ENCODE measurements around the gene TMEM81. TPM values are rescaled to one million over a fixed set of nuclear protein-coding genes. Genes with fewer than 3 reads are reported as not detected.

TMEM81 gene
- total RNA-seq, 2 experiments from 2014 or later = 3.7 to 3.9 TPM

DNA sequence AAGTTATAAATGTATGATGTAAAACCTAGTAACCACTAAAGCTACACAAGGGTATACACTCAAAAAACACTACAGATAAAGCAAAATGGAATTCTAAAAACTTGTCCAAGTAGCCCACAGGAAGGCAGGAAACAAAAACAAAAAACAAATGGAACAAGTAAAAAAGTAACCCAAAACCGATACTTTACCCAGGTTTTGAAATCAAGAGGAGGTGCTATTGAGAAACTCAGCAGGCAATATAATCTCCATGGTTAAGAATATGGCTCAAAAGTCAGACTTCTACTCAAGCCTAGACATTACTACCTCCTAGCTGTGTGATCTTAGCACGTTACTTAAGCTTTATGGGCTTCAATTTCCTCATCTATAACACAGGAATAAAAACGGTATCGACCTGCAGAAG is 24.2 kb upstream of the TMEM81 start:
- peaks cover 5% of the 10 kb centered on the region for H3K4me1 Mint-ChIP-seq (ENCODE audit: low read depth)
- H3K27me3 Mint-ChIP-seq (ENCODE audit: low read depth) = no peaks in the 10 kb centered on the region
- peaks cover 32% of the 10 kb centered on the region for H3K36me3 Mint-ChIP-seq (ENCODE audit: low read depth)
- H3K9me3 Mint-ChIP-seq = no peaks in the 10 kb centered on the region
- CTCF ChIA-PET = interaction anchor here (1.7 to 1.8 kb wide), 2 partner anchors 47 to 148 kb away, joined by 4 to 5 read pairs; no protein-coding TSS in a partner anchor
- intact Hi-C loops (cut with micrococcal nuclease) = loop anchor here (2.0 kb wide), 1 partner anchor 16 kb away; no protein-coding TSS in a partner anchor
- no peak for DNase-seq
- no peak overlapping the region for H3K27ac Mint-ChIP-seq
- H3K4me3 Mint-ChIP-seq = no peak overlapping the region

DNA sequence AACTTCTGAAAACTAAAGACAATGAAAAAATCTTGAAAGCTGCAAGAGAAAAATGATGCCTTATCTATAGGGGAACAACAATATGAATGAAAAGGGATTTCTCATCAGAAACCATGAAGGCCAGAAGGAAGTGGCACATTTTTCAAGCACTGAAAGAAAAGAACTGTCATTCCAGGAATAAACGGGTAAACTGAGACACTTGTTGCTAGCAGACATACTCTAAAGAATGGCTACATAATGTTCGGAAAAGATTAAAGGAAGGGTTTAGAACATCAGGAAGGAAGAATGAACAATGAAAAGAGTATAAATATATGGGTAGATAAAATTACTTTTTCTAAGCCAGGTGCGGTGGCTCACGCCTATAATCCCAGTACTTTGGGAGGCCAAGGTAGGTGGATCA is 23.1 kb upstream of the TMEM81 start:
- peaks cover 5% of the 10 kb centered on the region for H3K4me1 Mint-ChIP-seq (ENCODE audit: low read depth)
- intact Hi-C loops (cut with micrococcal nuclease) = no loop called here
- H3K36me3 Mint-ChIP-seq (ENCODE audit: low read depth) = peaks cover 35% of the 10 kb centered on the region
- CTCF ChIA-PET = no interaction called here
- DNase-seq = no peak
- no peak overlapping the region for H3K4me3 Mint-ChIP-seq
- no peak overlapping the region for H3K27ac Mint-ChIP-seq
- H3K27me3 Mint-ChIP-seq (ENCODE audit: low read depth) = no peaks in the 10 kb centered on the region
- H3K9me3 Mint-ChIP-seq = no peaks in the 10 kb centered on the region

DNA sequence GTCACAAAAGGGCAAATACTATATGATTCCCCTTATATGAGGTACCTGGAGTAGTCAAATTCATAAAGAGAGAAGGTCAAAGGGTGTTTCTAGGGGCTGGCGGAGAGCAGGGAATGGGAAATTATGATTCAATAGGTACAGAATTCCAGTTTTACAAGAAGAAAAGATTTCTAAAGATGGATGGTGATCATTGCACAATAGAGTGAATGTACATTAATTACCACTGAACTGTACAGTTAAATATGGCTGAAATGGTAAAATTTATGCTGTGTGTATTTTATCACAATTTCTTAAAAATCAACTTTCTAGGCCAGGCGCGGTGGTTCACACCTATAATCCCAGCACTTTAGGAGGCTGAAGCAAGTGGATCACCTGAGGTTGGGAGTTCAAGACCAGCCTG is 18.1 kb upstream of the TMEM81 start:
- Mint-ChIP-seq H3K27me3 (ENCODE audit: low read depth) (no peaks in the 10 kb centered on the region), H3K4me3 (no peak overlapping the region), H3K27ac (no peak overlapping the region), H3K36me3 (ENCODE audit: low read depth) (peaks cover 48% of the 10 kb centered on the region), H3K4me1 (ENCODE audit: low read depth) (no peaks in the 10 kb centered on the region), H3K9me3 (no peaks in the 10 kb centered on the region)
- intact Hi-C loops (cut with micrococcal nuclease) = no loop called here
- DNase-seq = no peak
- CTCF ChIA-PET = interaction anchor here (0.7 kb wide), 1 partner anchor 874 kb away, joined by 4 read pairs; no protein-coding TSS in a partner anchor

DNA sequence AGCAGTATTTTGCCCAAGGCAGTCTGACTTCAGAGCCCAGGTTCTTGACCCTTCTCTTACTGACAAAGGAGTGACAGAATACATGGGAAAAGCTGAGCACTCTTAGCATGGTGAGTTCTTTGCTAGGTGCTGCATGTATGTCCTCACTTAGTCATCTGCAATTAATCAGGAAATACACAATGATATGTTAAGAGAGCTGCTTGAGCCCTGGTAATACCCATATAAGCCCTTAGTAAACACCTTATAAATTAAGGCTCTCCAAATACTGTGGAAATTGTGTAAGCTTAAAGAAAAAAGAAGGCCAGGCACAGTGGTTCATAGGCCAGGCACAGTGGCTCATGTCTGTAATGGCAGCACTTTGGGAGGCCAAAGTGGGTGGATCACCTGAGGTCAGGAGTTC is 14.0 kb upstream of the TMEM81 start:
- H3K4me1 Mint-ChIP-seq (ENCODE audit: low read depth) = no peaks in the 10 kb centered on the region
- CTCF ChIA-PET = interaction anchor here (0.5 to 2.0 kb wide), 2 partner anchors 11 to 76 kb away, joined by 3 to 7 read pairs; no protein-coding TSS in a partner anchor
- no peak overlapping the region for H3K27ac Mint-ChIP-seq
- DNase-seq = no peak
- peaks cover 41% of the 10 kb centered on the region for H3K36me3 Mint-ChIP-seq (ENCODE audit: low read depth)
- H3K27me3 Mint-ChIP-seq (ENCODE audit: low read depth) = no peaks in the 10 kb centered on the region
- H3K9me3 Mint-ChIP-seq = no peaks in the 10 kb centered on the region
- intact Hi-C loops (cut with micrococcal nuclease) = no loop called here
- H3K4me3 Mint-ChIP-seq = no peak overlapping the region

DNA sequence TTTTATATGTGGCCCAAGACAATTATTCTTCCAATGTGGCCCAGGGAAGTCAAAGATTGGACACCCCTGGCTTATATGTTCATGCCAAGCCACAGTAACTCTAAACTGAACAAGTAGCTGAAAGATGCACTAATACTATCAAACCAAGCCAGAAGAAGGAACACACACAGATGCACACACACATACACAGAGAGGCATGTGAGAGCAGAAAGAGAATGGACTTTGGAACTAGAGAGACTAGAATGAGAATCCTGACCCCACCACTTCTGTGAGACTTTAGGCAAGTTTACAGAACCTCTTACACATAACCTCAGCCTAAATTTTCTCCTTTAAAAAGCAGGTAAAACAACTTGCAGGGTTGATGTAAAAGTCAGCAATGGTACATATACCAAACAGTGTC is 11.2 kb upstream of the TMEM81 start:
- CTCF ChIA-PET = no interaction called here
- intact Hi-C loops (cut with micrococcal nuclease) = no loop called here
- Mint-ChIP-seq H3K9me3 (no peaks in the 10 kb centered on the region), H3K4me1 (ENCODE audit: low read depth) (no peaks in the 10 kb centered on the region), H3K27ac (no peak overlapping the region), H3K36me3 (ENCODE audit: low read depth) (peaks cover 38% of the 10 kb centered on the region), H3K4me3 (no peak overlapping the region), H3K27me3 (ENCODE audit: low read depth) (no peaks in the 10 kb centered on the region)
- DNase-seq = no peak

DNA sequence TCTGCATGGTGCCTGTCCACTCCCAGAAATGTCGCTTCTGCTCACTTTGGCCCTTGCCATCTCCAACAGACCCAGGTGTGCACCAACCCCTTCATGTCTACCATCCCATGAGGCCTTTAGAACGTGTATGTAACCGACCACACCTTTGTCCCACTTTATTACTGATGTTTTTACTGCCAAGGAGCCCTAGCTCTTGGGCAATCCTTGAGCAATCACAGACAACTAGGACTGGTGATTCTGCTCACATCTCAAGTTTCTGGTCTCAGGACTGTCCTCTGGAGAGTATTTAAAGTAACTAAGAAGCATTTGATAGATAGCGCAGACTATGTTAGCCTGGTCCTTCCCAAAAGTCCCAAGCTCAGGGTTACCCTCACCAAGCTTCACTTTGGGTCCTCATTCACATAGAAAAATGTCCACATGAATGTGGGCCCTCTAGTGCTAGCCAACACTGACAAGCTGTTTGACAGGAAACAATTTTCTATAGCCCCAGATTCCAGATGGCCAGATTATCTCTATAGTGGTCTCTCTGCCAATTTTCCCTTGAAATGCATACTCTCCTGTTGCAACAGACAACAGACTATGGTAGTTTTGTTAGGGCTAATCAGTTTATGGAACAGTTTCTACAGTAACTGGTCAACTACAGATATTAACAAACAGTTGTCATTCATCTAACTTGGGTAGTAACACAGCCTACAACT is 6.9 kb upstream of the TMEM81 start:
- H3K4me3 Mint-ChIP-seq = no peak overlapping the region
- H3K27me3 Mint-ChIP-seq (ENCODE audit: low read depth) = no peaks in the 10 kb centered on the region
- DNase-seq = no peak
- H3K27ac Mint-ChIP-seq = no peak overlapping the region
- H3K9me3 Mint-ChIP-seq = no peaks in the 10 kb centered on the region
- no peaks in the 10 kb centered on the region for H3K4me1 Mint-ChIP-seq (ENCODE audit: low read depth)
- H3K36me3 Mint-ChIP-seq (ENCODE audit: low read depth) = peaks cover 30% of the 10 kb centered on the region
- CTCF ChIA-PET = interaction anchor here (1.4 kb wide), 1 partner anchor 30 kb away, joined by 4 read pairs; no protein-coding TSS in a partner anchor
- intact Hi-C loops (cut with micrococcal nuclease) = no loop called here

DNA sequence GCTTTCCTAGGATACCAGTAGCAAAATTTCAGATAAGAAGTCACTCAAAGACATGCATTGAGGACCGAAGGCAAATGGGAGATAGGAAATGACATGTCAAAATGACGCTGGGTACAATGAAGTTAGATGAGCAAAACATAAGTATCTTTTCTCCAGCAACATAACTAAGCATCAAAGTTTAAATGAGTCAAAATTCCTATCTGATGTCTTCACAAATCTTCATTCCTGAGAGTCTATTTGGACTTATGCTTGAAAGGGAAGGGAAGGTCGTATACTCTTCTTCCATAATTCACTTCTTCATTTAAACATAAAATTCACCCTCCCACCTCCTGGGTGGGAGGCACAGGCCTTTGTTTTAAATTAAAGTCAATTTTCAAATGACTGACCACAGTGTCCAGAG is 4.1 kb upstream of the TMEM81 start:
- Mint-ChIP-seq H3K27ac (no peak overlapping the region), H3K36me3 (ENCODE audit: low read depth) (peaks cover 28% of the 10 kb centered on the region)
- intact Hi-C loops (cut with micrococcal nuclease) = no loop called here

DNA sequence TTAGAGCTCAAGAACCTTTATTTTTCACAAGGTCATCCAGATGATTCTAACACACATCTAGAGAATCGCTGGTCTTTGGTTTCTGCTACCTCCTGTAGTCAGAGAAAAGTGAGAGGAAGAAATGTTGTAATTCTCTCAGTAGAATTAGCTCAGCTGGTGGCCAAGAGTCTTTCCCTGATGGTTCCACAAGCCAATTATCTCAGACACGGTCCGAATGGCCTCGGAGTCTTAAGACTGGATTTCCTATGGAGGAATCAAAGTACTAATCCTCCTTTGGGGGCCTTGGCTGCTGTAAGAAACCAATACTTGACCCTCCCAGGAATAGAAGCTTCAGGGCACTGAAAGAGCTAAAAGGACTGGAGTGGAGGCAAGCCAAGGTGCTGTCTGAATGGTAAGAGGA is 1.8 kb downstream of the TMEM81 start:
- peaks cover 19% of the 10 kb centered on the region for H3K36me3 Mint-ChIP-seq (ENCODE audit: low read depth)
- no peaks in the 10 kb centered on the region for H3K27me3 Mint-ChIP-seq (ENCODE audit: low read depth)
- intact Hi-C loops (cut with micrococcal nuclease) = no loop called here
- no peak for DNase-seq
- no peaks in the 10 kb centered on the region for H3K9me3 Mint-ChIP-seq
- H3K27ac Mint-ChIP-seq = no peak overlapping the region
- no peak overlapping the region for H3K4me3 Mint-ChIP-seq
- no peaks in the 10 kb centered on the region for H3K4me1 Mint-ChIP-seq (ENCODE audit: low read depth)
- CTCF ChIA-PET = interaction anchor here (1.1 to 2.1 kb wide), 2 partner anchors 19 to 21 kb away, joined by 3 to 12 read pairs; no protein-coding TSS in a partner anchor

More for the DNA sequence above, 4.1 kb upstream of the TMEM81 start:
- DNase-seq = no peak
- Mint-ChIP-seq H3K27me3 (ENCODE audit: low read depth) (no peaks in the 10 kb centered on the region), H3K9me3 (no peaks in the 10 kb centered on the region), H3K4me3 (no peak overlapping the region), H3K4me1 (ENCODE audit: low read depth) (no peaks in the 10 kb centered on the region)
- CTCF ChIA-PET = interaction anchor here (0.5 to 1.9 kb wide), 2 partner anchors 27 to 84 kb away, joined by 3 to 8 read pairs; no protein-coding TSS in a partner anchor

DNA sequence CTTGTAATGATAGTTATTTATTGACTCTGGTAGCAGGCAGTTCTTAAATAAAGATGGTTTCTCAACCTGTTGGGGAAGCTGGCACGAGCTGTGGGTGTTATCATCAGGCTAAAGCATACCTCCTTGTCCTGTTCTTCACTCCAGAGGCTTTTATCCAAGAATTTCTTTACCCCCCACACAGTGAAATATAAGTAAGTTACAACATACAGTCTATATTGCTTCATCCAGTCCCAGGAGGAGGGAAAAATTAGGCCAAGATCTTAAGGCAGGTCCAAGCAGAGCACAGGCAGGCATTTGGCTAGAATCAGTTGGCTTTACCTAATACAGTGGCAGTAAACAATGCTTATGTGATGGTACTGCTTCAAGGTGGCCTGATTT is 6.3 kb downstream of the TMEM81 start:
- H3K9me3 Mint-ChIP-seq = no peaks in the 10 kb centered on the region
- DNase-seq = no peak
- no peak overlapping the region for H3K27ac Mint-ChIP-seq
- no peak overlapping the region for H3K4me3 Mint-ChIP-seq
- H3K36me3 Mint-ChIP-seq (ENCODE audit: low read depth) = peaks cover 4% of the 10 kb centered on the region
- H3K4me1 Mint-ChIP-seq (ENCODE audit: low read depth) = no peaks in the 10 kb centered on the region
- CTCF ChIA-PET = no interaction called here
- intact Hi-C loops (cut with micrococcal nuclease) = no loop called here
- H3K27me3 Mint-ChIP-seq (ENCODE audit: low read depth) = no peaks in the 10 kb centered on the region

DNA sequence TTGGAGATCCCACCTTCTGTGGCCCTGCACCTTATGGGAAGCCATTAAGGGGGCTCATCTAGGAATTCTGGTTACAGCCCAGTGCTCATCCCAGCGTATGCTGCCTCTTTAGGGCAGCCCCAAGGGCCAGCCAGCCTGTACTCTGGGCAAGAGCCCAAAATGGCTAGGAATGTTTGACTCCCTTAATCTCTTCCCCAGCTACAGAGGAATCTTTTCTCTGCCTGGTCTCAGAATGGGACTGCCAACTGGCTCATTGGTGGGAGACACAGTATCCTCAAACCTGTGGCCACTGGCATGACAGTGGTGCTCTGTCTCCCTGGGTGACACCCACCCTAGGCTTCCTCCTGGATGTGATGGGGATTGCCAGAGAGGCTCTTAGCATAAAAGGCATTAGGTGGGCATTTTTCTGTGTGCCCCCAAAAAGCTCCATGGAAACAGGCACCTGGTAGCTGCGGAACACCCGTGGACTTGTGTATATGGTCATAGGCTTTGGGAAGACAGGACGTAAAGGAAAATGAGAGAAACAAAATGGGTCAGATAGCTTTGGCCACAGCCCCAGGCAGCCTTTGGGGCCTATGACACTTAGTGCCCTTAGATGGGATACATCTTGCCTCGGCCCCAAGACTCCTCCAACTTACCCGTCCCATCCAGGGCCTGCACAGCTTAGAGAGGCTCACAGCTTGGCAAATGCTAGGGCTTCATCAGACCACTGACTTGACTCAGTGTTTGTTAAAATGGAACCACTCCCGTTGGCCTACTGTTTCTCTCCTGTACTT is 6.9 kb downstream of the TMEM81 start:
- CTCF ChIA-PET = interaction anchor here (0.5 to 0.9 kb wide), 2 partner anchors 88 to 121 kb away, joined by 4 read pairs; no protein-coding TSS in a partner anchor
- Mint-ChIP-seq H3K4me3 (no peak overlapping the region), H3K9me3 (no peaks in the 10 kb centered on the region), H3K4me1 (ENCODE audit: low read depth) (no peaks in the 10 kb centered on the region), H3K27me3 (ENCODE audit: low read depth) (no peaks in the 10 kb centered on the region), H3K36me3 (ENCODE audit: low read depth) (peaks cover 2% of the 10 kb centered on the region), H3K27ac (no peak overlapping the region)
- intact Hi-C loops (cut with micrococcal nuclease) = no loop called here
- no peak for DNase-seq

DNA sequence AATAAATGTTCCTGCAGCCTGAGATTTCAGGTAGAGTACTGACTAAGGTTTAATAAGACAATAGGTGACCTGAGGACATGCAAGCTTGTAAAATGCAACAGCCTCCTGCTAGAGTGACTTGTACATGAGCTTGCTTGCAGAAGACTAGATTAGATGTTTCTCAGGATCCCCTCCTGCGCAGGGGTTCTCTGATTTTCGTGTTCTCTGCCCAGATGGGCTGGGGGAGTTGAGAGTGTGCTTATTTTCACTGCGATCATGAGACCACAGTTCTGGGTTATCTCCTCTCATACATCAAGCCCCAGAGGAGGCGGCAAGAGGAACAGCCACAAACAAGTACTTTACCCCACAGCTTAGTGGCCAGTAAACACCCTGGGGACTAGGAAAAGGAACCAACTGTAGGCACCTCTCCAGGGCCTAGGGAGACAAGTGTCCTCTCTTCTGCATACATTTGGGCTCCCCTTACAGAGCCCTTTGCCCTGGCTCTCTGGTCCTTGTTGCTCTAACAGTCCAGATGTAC is 8.0 kb downstream of the TMEM81 start:
- Mint-ChIP-seq H3K4me3 (no peak overlapping the region), H3K9me3 (no peaks in the 10 kb centered on the region), H3K27ac (no peak overlapping the region), H3K36me3 (ENCODE audit: low read depth) (peaks cover 2% of the 10 kb centered on the region), H3K4me1 (ENCODE audit: low read depth) (no peaks in the 10 kb centered on the region), H3K27me3 (ENCODE audit: low read depth) (no peaks in the 10 kb centered on the region)
- CTCF ChIA-PET = interaction anchor here (1.1 kb wide), 1 partner anchor 15 kb away, joined by 5 read pairs; no protein-coding TSS in a partner anchor
- intact Hi-C loops (cut with micrococcal nuclease) = no loop called here
- DNase-seq = no peak

DNA sequence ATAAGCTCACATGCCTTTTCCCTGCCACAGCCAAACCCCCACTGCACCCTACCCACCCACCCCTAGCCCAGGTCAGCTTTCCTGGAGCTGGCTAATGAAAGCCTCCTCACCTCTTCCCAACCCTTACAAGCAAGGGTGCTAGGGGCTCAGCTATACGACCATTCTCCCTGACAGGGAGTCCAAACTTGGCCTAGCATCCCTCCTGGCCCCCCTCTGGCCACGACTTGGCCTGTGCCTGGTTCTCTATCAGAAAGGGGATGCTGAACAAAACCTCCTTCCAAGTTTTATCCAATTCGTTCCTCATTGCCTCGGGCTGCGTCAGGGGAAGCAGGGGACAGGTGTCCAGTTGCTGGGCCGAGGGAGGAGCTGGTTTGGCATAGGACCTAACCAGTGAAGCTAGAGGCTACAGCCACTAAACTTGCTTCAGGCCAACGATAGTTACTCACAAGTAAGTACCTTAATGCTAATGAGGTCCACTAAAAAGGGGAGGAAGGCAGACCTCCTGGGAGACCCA is 8.6 kb downstream of the TMEM81 start:
- DNase-seq = no peak
- Mint-ChIP-seq H3K4me3 (no peak overlapping the region), H3K27me3 (ENCODE audit: low read depth) (no peaks in the 10 kb centered on the region), H3K4me1 (ENCODE audit: low read depth) (no peaks in the 10 kb centered on the region), H3K9me3 (no peaks in the 10 kb centered on the region), H3K36me3 (ENCODE audit: low read depth) (no peaks in the 10 kb centered on the region), H3K27ac (no peak overlapping the region)
- CTCF ChIA-PET = interaction anchor here (1.1 kb wide), 1 partner anchor 14 kb away, joined by 5 read pairs; no protein-coding TSS in a partner anchor
- intact Hi-C loops (cut with micrococcal nuclease) = no loop called here
